Measurements from ENCODE around the gene ALOXE3.

Gene ALOXE3

DNA sequence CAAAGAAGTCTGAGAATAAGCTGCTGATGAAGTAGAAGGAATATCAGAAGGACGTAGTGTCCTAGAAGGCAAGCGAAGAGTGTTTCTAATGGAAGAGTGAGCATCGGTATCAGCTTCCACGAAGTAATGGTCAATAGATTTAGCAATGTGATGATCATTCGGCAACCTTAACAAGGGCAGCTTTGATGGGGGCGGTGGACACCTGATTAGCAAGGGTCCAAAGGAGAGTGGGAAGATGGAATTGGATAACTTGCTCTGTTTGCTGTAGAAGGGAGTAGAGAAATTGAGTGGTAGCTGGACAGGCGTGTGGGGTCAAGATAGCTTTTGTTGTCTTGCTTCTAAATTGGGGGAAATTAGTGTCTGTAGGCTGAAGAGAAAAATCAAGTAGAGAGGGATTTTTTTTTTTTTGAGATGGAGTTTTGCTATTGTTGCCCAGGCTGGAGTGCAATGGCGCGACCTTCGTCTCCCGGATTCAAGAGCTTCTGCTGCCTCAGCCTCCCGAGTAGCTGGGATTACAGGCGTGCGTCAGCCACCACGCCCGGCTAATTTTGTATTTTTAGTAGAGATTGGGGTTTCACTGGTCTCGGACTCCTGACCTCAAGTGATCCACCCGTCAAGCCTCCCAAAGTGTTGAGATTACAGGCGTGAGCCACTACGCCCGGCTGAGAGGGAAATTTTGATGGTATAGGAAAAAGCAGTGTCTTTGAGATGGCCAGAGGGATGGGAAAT, 19.5 kb upstream of the ALOXE3 start:
- Histone ChIP-seq H3K27me3 (ENCODE audit: insufficient read depth, low read length) (no peaks in the 10 kb centered on the region), H2AFZ (ENCODE audit: low read length) (no peak overlapping the region), H3K9me2 (ENCODE audit: low read depth, low read length) (no peaks in the 10 kb centered on the region), H3K36me3 (ENCODE audit: insufficient read depth, low read length) (peaks cover 17% of the 10 kb centered on the region; the same call in 1 of the 2 replicates), H3F3A (ENCODE audit: insufficient read depth, low read length) (no peaks in the 10 kb centered on the region), H3K27ac (ENCODE audit: low read depth, low read length, poor library complexity, severe bottlenecking) (no peak overlapping the region), H4K20me1 (ENCODE audit: insufficient read depth, low read length) (no peaks in the 10 kb centered on the region), H3K9ac (ENCODE audit: low read length) (peak overlapping the region; percentile 38; the same call in 1 of the 2 replicates), H3K79me2 (ENCODE audit: insufficient read depth, low read length) (no peaks in the 10 kb centered on the region), H3K4me3 (ENCODE audit: low read depth, low read length, poor library complexity, severe bottlenecking) (peak overlapping the region; percentile 75), H3K4me1 (ENCODE audit: insufficient read depth, low read length, severe bottlenecking) (peaks cover 6% of the 10 kb centered on the region), H3K9me3 (ENCODE audit: low read length) (no peaks in the 10 kb centered on the region), H3K4me2 (ENCODE audit: low read length) (peak overlapping the region; percentile 93)
- no peak for TF ChIP-seq EZH2 (IDR thresholded peaks at IDR 0.05; ENCODE audit: borderline replicate concordance, low read length)
- TF ChIP-seq, protein P1, sequence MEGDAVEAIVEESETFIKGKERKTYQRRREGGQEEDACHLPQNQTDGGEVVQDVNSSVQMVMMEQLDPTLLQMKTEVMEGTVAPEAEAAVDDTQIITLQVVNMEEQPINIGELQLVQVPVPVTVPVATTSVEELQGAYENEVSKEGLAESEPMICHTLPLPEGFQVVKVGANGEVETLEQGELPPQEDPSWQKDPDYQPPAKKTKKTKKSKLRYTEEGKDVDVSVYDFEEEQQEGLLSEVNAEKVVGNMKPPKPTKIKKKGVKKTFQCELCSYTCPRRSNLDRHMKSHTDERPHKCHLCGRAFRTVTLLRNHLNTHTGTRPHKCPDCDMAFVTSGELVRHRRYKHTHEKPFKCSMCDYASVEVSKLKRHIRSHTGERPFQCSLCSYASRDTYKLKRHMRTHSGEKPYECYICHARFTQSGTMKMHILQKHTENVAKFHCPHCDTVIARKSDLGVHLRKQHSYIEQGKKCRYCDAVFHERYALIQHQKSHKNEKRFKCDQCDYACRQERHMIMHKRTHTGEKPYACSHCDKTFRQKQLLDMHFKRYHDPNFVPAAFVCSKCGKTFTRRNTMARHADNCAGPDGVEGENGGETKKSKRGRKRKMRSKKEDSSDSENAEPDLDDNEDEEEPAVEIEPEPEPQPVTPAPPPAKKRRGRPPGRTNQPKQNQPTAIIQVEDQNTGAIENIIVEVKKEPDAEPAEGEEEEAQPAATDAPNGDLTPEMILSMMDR (IDR thresholded peaks at IDR 0.05; ENCODE audit: low read length), result no peak

DNA sequence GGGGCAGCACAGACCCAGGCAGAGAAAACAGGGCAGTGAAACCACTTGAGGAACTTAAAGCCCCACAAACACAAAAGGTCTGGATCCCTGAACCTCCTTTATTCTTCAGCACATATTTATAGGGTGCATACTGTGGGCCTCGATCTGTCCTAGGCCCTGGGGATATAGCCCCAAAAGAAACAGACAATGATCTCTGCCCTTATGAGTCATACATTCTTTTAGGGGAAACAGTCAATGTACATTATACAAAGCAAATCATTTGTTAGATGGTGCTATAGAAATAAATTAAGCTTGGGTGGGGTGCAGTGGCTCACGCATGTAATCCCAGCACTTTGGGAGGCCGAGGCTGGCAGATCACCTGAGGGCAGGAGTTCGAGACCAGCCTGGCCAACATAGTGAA, 15.6 kb upstream of the ALOXE3 start:
- H2AFZ ChIP-seq (ENCODE audit: low read length), result no peak overlapping the region
- TF ChIP-seq, protein P1 (IDR thresholded peaks at IDR 0.05; ENCODE audit: low read length), result no peak
- TF ChIP-seq EZH2 (IDR thresholded peaks at IDR 0.05; ENCODE audit: borderline replicate concordance, low read length), result no peak
- H3K9me2 ChIP-seq (ENCODE audit: low read depth, low read length), result no peaks in the 10 kb centered on the region
- no peak overlapping the region for H3K4me2 ChIP-seq (ENCODE audit: low read length)
- no peaks in the 10 kb centered on the region for H3K27me3 ChIP-seq (ENCODE audit: insufficient read depth, low read length)
- peaks cover 6% of the 10 kb centered on the region for H3K4me1 ChIP-seq (ENCODE audit: insufficient read depth, low read length, severe bottlenecking)
- H4K20me1 ChIP-seq (ENCODE audit: insufficient read depth, low read length), result no peaks in the 10 kb centered on the region
- H3K9ac ChIP-seq (ENCODE audit: low read length), result no peak overlapping the region
- no peaks in the 10 kb centered on the region for H3K36me3 ChIP-seq (ENCODE audit: insufficient read depth, low read length)
- H3K4me3 ChIP-seq (ENCODE audit: low read depth, low read length, poor library complexity, severe bottlenecking), result no peak overlapping the region
- H3K9me3 ChIP-seq (ENCODE audit: low read length), result no peaks in the 10 kb centered on the region
- H3K27ac ChIP-seq (ENCODE audit: low read depth, low read length, poor library complexity, severe bottlenecking), result no peak overlapping the region
- H3F3A ChIP-seq (ENCODE audit: insufficient read depth, low read length), result no peaks in the 10 kb centered on the region
- no peaks in the 10 kb centered on the region for H3K79me2 ChIP-seq (ENCODE audit: insufficient read depth, low read length)

DNA sequence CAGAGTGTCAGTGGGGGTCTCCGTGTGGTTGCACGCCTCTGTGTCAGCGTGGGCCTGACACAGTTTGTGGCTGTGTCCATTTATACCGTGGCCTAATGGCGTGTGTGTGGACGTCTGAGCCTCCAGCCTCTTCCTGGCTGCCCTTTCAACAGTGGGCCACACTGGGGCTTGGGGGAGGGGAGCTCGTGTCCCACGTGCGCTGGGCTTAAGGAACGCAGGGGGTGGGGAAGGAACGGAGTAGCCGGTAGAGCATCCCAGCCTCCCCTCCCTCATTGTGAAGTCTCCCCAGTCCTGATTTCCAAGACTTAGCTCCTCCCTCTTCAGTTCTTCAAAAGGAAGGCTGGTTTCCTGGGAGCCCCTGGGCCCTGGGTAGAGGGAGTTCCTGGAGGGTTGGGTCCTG, 15.1 kb upstream of the ALOXE3 start:
- TF ChIP-seq, protein P1 (IDR thresholded peaks at IDR 0.05; ENCODE audit: low read length), result no peak
- TF ChIP-seq EZH2 (IDR thresholded peaks at IDR 0.05; ENCODE audit: borderline replicate concordance, low read length), result no peak
- Histone ChIP-seq H3K36me3 (ENCODE audit: insufficient read depth, low read length) (no peaks in the 10 kb centered on the region), H3K4me3 (ENCODE audit: low read depth, low read length, poor library complexity, severe bottlenecking) (no peak overlapping the region), H3K27me3 (ENCODE audit: insufficient read depth, low read length) (no peaks in the 10 kb centered on the region), H3F3A (ENCODE audit: insufficient read depth, low read length) (no peaks in the 10 kb centered on the region), H3K79me2 (ENCODE audit: insufficient read depth, low read length) (no peaks in the 10 kb centered on the region), H3K9me3 (ENCODE audit: low read length) (no peaks in the 10 kb centered on the region), H3K9ac (ENCODE audit: low read length) (no peak overlapping the region), H3K4me1 (ENCODE audit: insufficient read depth, low read length, severe bottlenecking) (peaks cover 5% of the 10 kb centered on the region), H3K9me2 (ENCODE audit: low read depth, low read length) (no peaks in the 10 kb centered on the region), H3K4me2 (ENCODE audit: low read length) (no peak overlapping the region), H3K27ac (ENCODE audit: low read depth, low read length, poor library complexity, severe bottlenecking) (no peak overlapping the region), H4K20me1 (ENCODE audit: insufficient read depth, low read length) (no peaks in the 10 kb centered on the region), H2AFZ (ENCODE audit: low read length) (no peak overlapping the region)
